ENCODE measurements around the gene FOSL2.

- TF ChIP-seq POLR2A (IDR thresholded peaks at IDR 0.05) (no peak), CTCF (IDR thresholded peaks at IDR 0.05) (no peak)
Observed at GRCh38 chr2:28380219-28380618, 12.4 kb upstream of the FOSL2 start.

Data from breast epithelium (tissue), 3 donors.